ENCODE measurements around the gene TMCO4.

TMCO4 gene

GRCh38 chr1:19737104-19737825 is 62.5 kb downstream of the TMCO4 start:
- H3K27me3 ChIP-seq (ENCODE audit: control insufficient read depth, insufficient read depth, low read length), result no peaks in the 10 kb centered on the region
- no CpG with 5 or more reads among the region's 9 CpGs for WGBS (ENCODE audit: insufficient coverage, insufficient read length)
- H3K9me3 ChIP-seq (ENCODE audit: control insufficient read depth, insufficient read depth, low read length), result no peaks in the 10 kb centered on the region
- H3K4me1 ChIP-seq (ENCODE audit: control insufficient read depth, insufficient read depth, low read length), result no peaks in the 10 kb centered on the region
- H3K4me3 ChIP-seq (ENCODE audit: low read length), result no peak overlapping the region
- no peak overlapping the region for H3K27ac ChIP-seq (ENCODE audit: low read length)
- no peaks in the 10 kb centered on the region for H3K36me3 ChIP-seq (ENCODE audit: control insufficient read depth, insufficient read depth, low read length)
- DNase-seq (ENCODE audit: low read depth, low spot score), result no peak

DNA sequence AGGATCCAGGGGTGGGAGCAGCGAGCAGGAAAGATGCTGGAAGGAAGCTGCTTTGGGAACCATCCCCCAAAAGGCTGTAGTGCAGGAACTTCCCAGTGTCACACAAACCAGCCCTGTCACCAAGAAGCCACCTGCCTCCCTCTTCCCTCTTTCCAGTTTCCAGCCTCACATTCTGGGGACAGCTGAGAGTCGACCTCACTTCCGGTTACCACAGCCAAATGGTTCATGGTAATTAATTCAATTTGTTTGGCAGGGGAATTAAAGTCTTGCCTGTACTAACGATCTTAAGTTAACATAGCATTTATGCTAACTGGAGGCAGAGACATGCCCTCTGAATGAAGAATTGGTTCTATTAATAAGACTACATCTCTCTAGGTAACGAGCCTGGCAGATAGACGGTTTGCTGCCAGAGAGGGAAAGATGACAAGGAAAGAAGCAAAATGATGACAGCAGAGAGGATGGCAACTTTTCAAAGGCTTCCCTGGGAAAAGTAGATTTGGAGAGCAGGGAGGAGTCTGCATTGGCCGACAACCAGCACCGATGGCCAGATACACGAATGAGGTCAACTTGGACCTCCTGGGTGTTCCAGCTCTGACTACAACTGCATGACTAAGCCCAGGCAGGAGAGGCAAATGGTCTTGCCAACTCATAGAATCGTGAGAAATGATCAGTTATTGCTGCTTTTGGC is 64.1 kb downstream of the TMCO4 start:
- H3K9me3 ChIP-seq (ENCODE audit: control insufficient read depth, insufficient read depth, low read length), result no peaks in the 10 kb centered on the region
- H3K4me3 ChIP-seq (ENCODE audit: low read length), result no peak overlapping the region
- H3K4me1 ChIP-seq (ENCODE audit: control insufficient read depth, insufficient read depth, low read length), result no peaks in the 10 kb centered on the region
- DNase-seq (ENCODE audit: low read depth, low spot score), result no peak
- H3K27me3 ChIP-seq (ENCODE audit: control insufficient read depth, insufficient read depth, low read length), result no peaks in the 10 kb centered on the region
- H3K36me3 ChIP-seq (ENCODE audit: control insufficient read depth, insufficient read depth, low read length), result no peaks in the 10 kb centered on the region
- WGBS (ENCODE audit: insufficient coverage, insufficient read length), result no CpG with 5 or more reads among the region's 10 CpGs
- no peak overlapping the region for H3K27ac ChIP-seq (ENCODE audit: low read length)

DNA sequence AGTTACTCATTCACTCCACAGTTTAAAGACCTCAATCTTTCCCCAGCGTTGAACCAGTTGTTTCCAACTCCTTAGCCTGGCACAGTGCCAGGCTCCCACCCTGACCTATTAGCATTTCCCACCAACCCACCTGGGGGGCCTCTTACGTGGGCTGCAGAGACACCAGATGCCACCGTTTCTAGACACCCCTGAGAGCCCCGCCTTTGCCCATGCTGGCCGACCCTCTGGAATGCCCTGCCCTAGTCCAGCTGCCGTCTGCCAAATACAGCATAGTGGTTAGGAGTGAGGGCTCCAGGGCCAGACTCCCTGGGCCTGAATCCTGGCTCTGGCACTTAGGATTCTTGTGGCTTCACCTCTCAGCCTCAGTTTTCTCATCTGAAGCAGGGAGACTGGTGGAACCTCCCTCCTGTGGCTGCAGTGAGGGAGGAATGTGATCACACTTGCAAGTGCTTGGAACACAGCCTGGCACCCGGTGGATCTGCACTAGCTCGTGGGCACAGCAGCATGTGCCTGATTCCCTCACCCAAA is 65.2 kb downstream of the TMCO4 start:
- Histone ChIP-seq H3K27ac (ENCODE audit: low read length) (no peak overlapping the region), H3K4me1 (ENCODE audit: control insufficient read depth, insufficient read depth, low read length) (no peaks in the 10 kb centered on the region), H3K4me3 (ENCODE audit: low read length) (no peak overlapping the region), H3K9me3 (ENCODE audit: control insufficient read depth, insufficient read depth, low read length) (no peaks in the 10 kb centered on the region), H3K36me3 (ENCODE audit: control insufficient read depth, insufficient read depth, low read length) (no peaks in the 10 kb centered on the region), H3K27me3 (ENCODE audit: control insufficient read depth, insufficient read depth, low read length) (no peaks in the 10 kb centered on the region)
- whole genome bisulfite sequencing (ENCODE audit: insufficient coverage, insufficient read length), result no CpG with 5 or more reads among the region's 8 CpGs
- DNase-seq (ENCODE audit: low read depth, low spot score), result no peak

DNA sequence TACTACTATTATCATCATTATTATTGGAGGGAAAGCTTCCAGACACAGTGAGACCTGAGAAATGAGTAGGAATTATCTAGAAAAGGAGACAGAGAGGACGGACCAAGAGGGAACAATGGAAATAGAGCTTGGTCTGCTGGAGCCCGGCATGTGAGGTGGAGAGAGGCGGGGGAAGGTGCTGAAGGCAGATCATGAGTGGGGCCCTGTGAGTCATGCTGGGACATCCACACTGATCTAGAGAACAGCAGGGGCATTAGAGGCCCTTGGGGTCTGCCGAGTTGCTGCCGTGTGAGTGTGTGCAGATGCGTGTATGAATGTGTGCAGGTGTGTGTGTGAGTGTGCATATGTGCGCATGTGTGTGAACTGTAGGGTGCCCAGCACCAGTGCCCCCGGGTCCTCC is 65.7 kb downstream of the TMCO4 start:
- no CpG with 5 or more reads among the region's 8 CpGs for WGBS (ENCODE audit: insufficient coverage, insufficient read length)
- no peak for DNase-seq (ENCODE audit: low read depth, low spot score)

GRCh38 chr1:19733615-19734014 is 66.1 kb downstream of the TMCO4 start:
- Histone ChIP-seq H3K4me1 (ENCODE audit: control insufficient read depth, insufficient read depth, low read length) (no peaks in the 10 kb centered on the region), H3K36me3 (ENCODE audit: control insufficient read depth, insufficient read depth, low read length) (no peaks in the 10 kb centered on the region), H3K9me3 (ENCODE audit: control insufficient read depth, insufficient read depth, low read length) (no peaks in the 10 kb centered on the region), H3K27me3 (ENCODE audit: control insufficient read depth, insufficient read depth, low read length) (no peaks in the 10 kb centered on the region), H3K4me3 (ENCODE audit: low read length) (no peak overlapping the region), H3K27ac (ENCODE audit: low read length) (no peak overlapping the region)
- DNase-seq (ENCODE audit: low read depth, low spot score), result no peak
- WGBS (ENCODE audit: insufficient coverage, insufficient read length), result no CpG with 5 or more reads among the region's 5 CpGs

More for the DNA sequence above, 65.7 kb downstream of the TMCO4 start:
- no peak overlapping the region for H3K27ac ChIP-seq (ENCODE audit: low read length)
- no peak overlapping the region for H3K4me3 ChIP-seq (ENCODE audit: low read length)
- H3K4me1 ChIP-seq (ENCODE audit: control insufficient read depth, insufficient read depth, low read length), result no peaks in the 10 kb centered on the region
- no peaks in the 10 kb centered on the region for H3K9me3 ChIP-seq (ENCODE audit: control insufficient read depth, insufficient read depth, low read length)
- H3K36me3 ChIP-seq (ENCODE audit: control insufficient read depth, insufficient read depth, low read length), result no peaks in the 10 kb centered on the region
- no peaks in the 10 kb centered on the region for H3K27me3 ChIP-seq (ENCODE audit: control insufficient read depth, insufficient read depth, low read length)

GRCh38 chr1:19731311-19731821 is 68.3 kb downstream of the TMCO4 start:
- no CpG with 5 or more reads among the region's 8 CpGs for WGBS (ENCODE audit: insufficient coverage, insufficient read length)
- no peak for DNase-seq (ENCODE audit: low read depth, low spot score)
- H3K4me3 ChIP-seq (ENCODE audit: low read length), result no peak overlapping the region

GRCh38 chr1:19730793-19731192 is 68.9 kb downstream of the TMCO4 start:
- DNase-seq (ENCODE audit: low read depth, low spot score), result no peak
- no peak overlapping the region for H3K4me3 ChIP-seq (ENCODE audit: low read length)
- H3K27me3 ChIP-seq (ENCODE audit: control insufficient read depth, insufficient read depth, low read length), result no peaks in the 10 kb centered on the region
- no peaks in the 10 kb centered on the region for H3K4me1 ChIP-seq (ENCODE audit: control insufficient read depth, insufficient read depth, low read length)
- no peak overlapping the region for H3K27ac ChIP-seq (ENCODE audit: low read length)
- no peaks in the 10 kb centered on the region for H3K9me3 ChIP-seq (ENCODE audit: control insufficient read depth, insufficient read depth, low read length)
- H3K36me3 ChIP-seq (ENCODE audit: control insufficient read depth, insufficient read depth, low read length), result no peaks in the 10 kb centered on the region
- no CpG with 5 or more reads among the region's 3 CpGs for WGBS (ENCODE audit: insufficient coverage, insufficient read length)

More at GRCh38 chr1:19731311-19731821, 68.3 kb downstream of the TMCO4 start:
- no peaks in the 10 kb centered on the region for H3K4me1 ChIP-seq (ENCODE audit: control insufficient read depth, insufficient read depth, low read length)
- H3K9me3 ChIP-seq (ENCODE audit: control insufficient read depth, insufficient read depth, low read length), result no peaks in the 10 kb centered on the region
- no peaks in the 10 kb centered on the region for H3K36me3 ChIP-seq (ENCODE audit: control insufficient read depth, insufficient read depth, low read length)
- H3K27me3 ChIP-seq (ENCODE audit: control insufficient read depth, insufficient read depth, low read length), result no peaks in the 10 kb centered on the region
- H3K27ac ChIP-seq (ENCODE audit: low read length), result no peak overlapping the region

- H3K27ac ChIP-seq (ENCODE audit: low read length), result no peak overlapping the region
- WGBS (ENCODE audit: insufficient coverage, insufficient read length), result no CpG with 5 or more reads among the region's 3 CpGs
- H3K36me3 ChIP-seq (ENCODE audit: control insufficient read depth, insufficient read depth, low read length), result no peaks in the 10 kb centered on the region
- H3K4me1 ChIP-seq (ENCODE audit: control insufficient read depth, insufficient read depth, low read length), result no peaks in the 10 kb centered on the region
- no peak overlapping the region for H3K4me3 ChIP-seq (ENCODE audit: low read length)
- no peaks in the 10 kb centered on the region for H3K27me3 ChIP-seq (ENCODE audit: control insufficient read depth, insufficient read depth, low read length)
- no peak for DNase-seq (ENCODE audit: low read depth, low spot score)
- no peaks in the 10 kb centered on the region for H3K9me3 ChIP-seq (ENCODE audit: control insufficient read depth, insufficient read depth, low read length)
These were observed 69.5 kb downstream of the TMCO4 start for GRCh38 chr1:19730232-19730631.

GRCh38 chr1:19728413-19729145 is 71.1 kb downstream of the TMCO4 start:
- WGBS (ENCODE audit: insufficient coverage, insufficient read length), result no CpG with 5 or more reads among the region's 5 CpGs
- Histone ChIP-seq H3K27me3 (ENCODE audit: control insufficient read depth, insufficient read depth, low read length) (no peaks in the 10 kb centered on the region), H3K4me1 (ENCODE audit: control insufficient read depth, insufficient read depth, low read length) (no peaks in the 10 kb centered on the region), H3K36me3 (ENCODE audit: control insufficient read depth, insufficient read depth, low read length) (no peaks in the 10 kb centered on the region), H3K27ac (ENCODE audit: low read length) (no peak overlapping the region), H3K9me3 (ENCODE audit: control insufficient read depth, insufficient read depth, low read length) (no peaks in the 10 kb centered on the region), H3K4me3 (ENCODE audit: low read length) (no peak overlapping the region)
- DNase-seq (ENCODE audit: low read depth, low spot score), result no peak

DNA sequence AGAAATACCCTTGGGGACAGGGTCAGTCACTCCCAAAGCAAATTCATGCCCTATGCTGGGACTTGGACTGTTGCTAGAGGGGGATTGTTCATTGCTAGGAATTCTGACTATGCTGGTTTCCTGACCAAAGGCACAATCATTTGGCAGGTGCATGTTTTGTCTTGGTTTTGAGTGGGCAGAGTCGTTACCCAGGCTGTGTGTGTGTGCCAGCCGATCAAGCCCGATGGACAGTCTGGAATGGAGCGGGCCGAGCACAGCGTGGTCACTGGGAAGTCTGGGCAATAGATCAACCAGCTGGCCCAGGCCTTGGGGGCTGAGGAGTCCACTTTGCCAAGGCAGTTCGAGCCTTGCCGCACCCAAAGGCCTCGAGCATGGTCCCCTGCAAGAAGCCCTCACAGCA is 74.1 kb downstream of the TMCO4 start:
- no peaks in the 10 kb centered on the region for H3K36me3 ChIP-seq (ENCODE audit: control insufficient read depth, insufficient read depth, low read length)
- H3K4me3 ChIP-seq (ENCODE audit: low read length), result no peak overlapping the region
- no CpG with 5 or more reads among the region's 9 CpGs for WGBS (ENCODE audit: insufficient coverage, insufficient read length)
- no peak overlapping the region for H3K27ac ChIP-seq (ENCODE audit: low read length)
- H3K4me1 ChIP-seq (ENCODE audit: control insufficient read depth, insufficient read depth, low read length), result 0 out of 2 replicates have a peak, but pooled peaks cover under 1% of the 10 kb centered on the region
- no peaks in the 10 kb centered on the region for H3K9me3 ChIP-seq (ENCODE audit: control insufficient read depth, insufficient read depth, low read length)
- DNase-seq (ENCODE audit: low read depth, low spot score), result no peak
- H3K27me3 ChIP-seq (ENCODE audit: control insufficient read depth, insufficient read depth, low read length), result no peaks in the 10 kb centered on the region
